ENCODE data around the gene SEC61B. TPM values are rescaled to one million over a fixed set of nuclear protein-coding genes. Genes with fewer than 3 reads are reported as not detected.

SEC61B gene
- total and polyA plus RNA-seq, 2 donors (not counting 3 experiments of a cell fraction or from before 2014, with no cell fraction given): 242 to 594 TPM

GRCh38 chr9:99178912-99179872 is 42.9 kb upstream of the SEC61B start:
- FAIRE-seq: no peak
- Histone ChIP-seq H3K36me3 (ENCODE audit: control insufficient read depth in 2 of 2, extremely low read depth in 1 of 2, insufficient read depth in 2 of 2, low read length in 2 of 2) (no peaks in the 10 kb centered on the region), H3K79me2 (ENCODE audit: control insufficient read depth, insufficient read depth, low read length) (no peaks in the 10 kb centered on the region), H3K27ac (ENCODE audit: insufficient read depth, low read depth, low read length) (no peak overlapping the region), H2AFZ (ENCODE audit: low read depth, low read length) (no peak overlapping the region), H4K20me1 (replicated peaks; ENCODE audit: control insufficient read depth, extremely low read depth, insufficient read depth, low read length) (no peaks in the 10 kb centered on the region), H3K9me3 (replicated peaks; ENCODE audit: control insufficient read depth, insufficient read depth, low read length) (no peaks in the 10 kb centered on the region), H3K9me1 (replicated peaks; ENCODE audit: control insufficient read depth, extremely low read depth, insufficient read depth, low read length) (no peaks in the 10 kb centered on the region), H3K4me3 (replicated peaks in 1 of 3; ENCODE audit: insufficient read depth in 1 of 3, low read depth in 1 of 3, low read length in 3 of 3) (no peak overlapping the region), H3K27me3 (ENCODE audit: control insufficient read depth in 2 of 2, insufficient read depth in 2 of 2, low read length in 2 of 2) (peaks cover 0 to 2% of the 10 kb centered on the region in 2 experiments), H3K9ac (replicated peaks; ENCODE audit: extremely low read depth, insufficient read depth, low read length) (no peak overlapping the region), H3K4me1 (ENCODE audit: control insufficient read depth, extremely low read depth, insufficient read depth, low read length) (peaks cover 6% of the 10 kb centered on the region), H3K4me2 (ENCODE audit: insufficient read depth, low read length) (no peak overlapping the region)
- CTCF ChIA-PET: interaction anchor here (1.6 kb wide), 1 partner anchor 16 kb away, joined by 4 read pairs; no protein-coding TSS in a partner anchor
- BruUV-seq (replicated peaks): no TSS peak
- POLR2A ChIA-PET: no interaction called here
- intact Hi-C loops (cut with micrococcal nuclease) (no loop called here), dilution Hi-C loops (cut with MboI; ENCODE audit: extremely low pct_ligation_motif_present, low sequenced_read_pairs) (no loop called here)
- TF ChIP-seq, protein P1, sequence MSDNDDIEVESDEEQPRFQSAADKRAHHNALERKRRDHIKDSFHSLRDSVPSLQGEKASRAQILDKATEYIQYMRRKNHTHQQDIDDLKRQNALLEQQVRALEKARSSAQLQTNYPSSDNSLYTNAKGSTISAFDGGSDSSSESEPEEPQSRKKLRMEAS (IDR thresholded peaks at IDR 0.05; ENCODE audit: insufficient read depth, insufficient read length): no peak
- TF ChIP-seq MYC (IDR thresholded peaks at IDR 0.05; ENCODE audit: low read depth, low read length) (no peak), JUN (IDR thresholded peaks at IDR 0.05; ENCODE audit: borderline replicate concordance, insufficient read depth, insufficient read length, low read depth) (no peak), GATA2 (IDR thresholded peaks at IDR 0.05; ENCODE audit: insufficient read depth, insufficient read length, low read depth, low read length) (no peak), POLR2AphosphoS5 (IDR thresholded peaks at IDR 0.05; ENCODE audit: insufficient read depth, low read depth, low read length) (no peak), FOS (IDR thresholded peaks at IDR 0.05; ENCODE audit: borderline replicate concordance, insufficient read depth, low read length) (no peak), POLR2A (IDR thresholded peaks at IDR 0.05; ENCODE audit: low read depth, low read length) (no peak), EZH2 (IDR thresholded peaks at IDR 0.05; ENCODE audit: borderline replicate concordance, low read depth, low read length, severe bottlenecking) (no peak)
- TF ChIP-seq, protein P2, sequence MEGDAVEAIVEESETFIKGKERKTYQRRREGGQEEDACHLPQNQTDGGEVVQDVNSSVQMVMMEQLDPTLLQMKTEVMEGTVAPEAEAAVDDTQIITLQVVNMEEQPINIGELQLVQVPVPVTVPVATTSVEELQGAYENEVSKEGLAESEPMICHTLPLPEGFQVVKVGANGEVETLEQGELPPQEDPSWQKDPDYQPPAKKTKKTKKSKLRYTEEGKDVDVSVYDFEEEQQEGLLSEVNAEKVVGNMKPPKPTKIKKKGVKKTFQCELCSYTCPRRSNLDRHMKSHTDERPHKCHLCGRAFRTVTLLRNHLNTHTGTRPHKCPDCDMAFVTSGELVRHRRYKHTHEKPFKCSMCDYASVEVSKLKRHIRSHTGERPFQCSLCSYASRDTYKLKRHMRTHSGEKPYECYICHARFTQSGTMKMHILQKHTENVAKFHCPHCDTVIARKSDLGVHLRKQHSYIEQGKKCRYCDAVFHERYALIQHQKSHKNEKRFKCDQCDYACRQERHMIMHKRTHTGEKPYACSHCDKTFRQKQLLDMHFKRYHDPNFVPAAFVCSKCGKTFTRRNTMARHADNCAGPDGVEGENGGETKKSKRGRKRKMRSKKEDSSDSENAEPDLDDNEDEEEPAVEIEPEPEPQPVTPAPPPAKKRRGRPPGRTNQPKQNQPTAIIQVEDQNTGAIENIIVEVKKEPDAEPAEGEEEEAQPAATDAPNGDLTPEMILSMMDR (IDR thresholded peaks at IDR 0.05; ENCODE audit: extremely low read depth in 1 of 2, insufficient read depth in 1 of 2, low read depth in 1 of 2, low read length in 2 of 2): no peak
- DNase-seq (ENCODE audit: low read depth, low spot score): no peak

All from endothelial cell of umbilical vein (primary cell).